Activated CD4-positive, alpha-beta memory T cell treated with anti-CD3 and anti-CD28 coated beads for 36 hours (primary cell): ENCODE data around the gene PPEF2. TPM values are rescaled to one million over a fixed set of nuclear protein-coding genes. Genes with fewer than 3 reads are reported as not detected.
"Not testable (repeated sequence)": the region's sequence is repeated elsewhere in the genome, so short reads cannot be mapped to it uniquely, and the experiment has no call there.

Experiments used
- CTCF ChIA-PET: fragments of 350-600 bp; sonication (Branson Sonifier 250); formaldehyde crosslinking; loops from one replicate; lab custom pipeline; 2021; ENCODE audit warnings: antibody characterized with exemption, inconsistent platforms; lab: Charles Lee
- POLR2A ChIA-PET: fragments of 350-600 bp; sonication (Branson Sonifier 250); formaldehyde crosslinking; loops from one replicate; lab custom pipeline; 2021; ENCODE audit warnings: antibody characterized with exemption; lab: Charles Lee
- DNase-seq: peaks from one replicate; pipeline ENCODE4 v3.0.0-alpha.2; 2020
- H3K27ac Mint-ChIP-seq: one replicate; pipeline ENCODE4 v1.8.0; 2021; ENCODE audit warnings: mixed read lengths
- H3K27me3 Mint-ChIP-seq: one replicate; pipeline ENCODE4 v1.8.0; 2021; ENCODE audit warnings: mixed read lengths
- H3K36me3 Mint-ChIP-seq: one replicate; pipeline ENCODE4 v1.8.0; 2021; ENCODE audit warnings: mixed read lengths
- H3K4me1 Mint-ChIP-seq: one replicate; pipeline ENCODE4 v1.8.0; 2021; ENCODE audit warnings: low read depth, mixed read lengths
- H3K4me3 Mint-ChIP-seq: one replicate; pipeline ENCODE4 v1.8.0; 2021; ENCODE audit warnings: mild to moderate bottlenecking, mixed read lengths
- H3K9me3 Mint-ChIP-seq: one replicate; pipeline ENCODE4 v1.8.0; 2021; ENCODE audit warnings: mixed read lengths
- intact Hi-C: fragments of 100-400 bp; cut with micrococcal nuclease; formaldehyde crosslinking; loops from one replicate; pipeline ENCODE4 v1.15.1; 2023
- total RNA-seq, 2 experiments: library from RNA; stranded (reverse); gene quantifications; one replicate each; pipeline ENCODE4 v1.2.3, GENCODE V29; 2021

Gene PPEF2
- total RNA-seq, 2 experiments from 2014 or later: 0.40 TPM; not detected in 1

DNA sequence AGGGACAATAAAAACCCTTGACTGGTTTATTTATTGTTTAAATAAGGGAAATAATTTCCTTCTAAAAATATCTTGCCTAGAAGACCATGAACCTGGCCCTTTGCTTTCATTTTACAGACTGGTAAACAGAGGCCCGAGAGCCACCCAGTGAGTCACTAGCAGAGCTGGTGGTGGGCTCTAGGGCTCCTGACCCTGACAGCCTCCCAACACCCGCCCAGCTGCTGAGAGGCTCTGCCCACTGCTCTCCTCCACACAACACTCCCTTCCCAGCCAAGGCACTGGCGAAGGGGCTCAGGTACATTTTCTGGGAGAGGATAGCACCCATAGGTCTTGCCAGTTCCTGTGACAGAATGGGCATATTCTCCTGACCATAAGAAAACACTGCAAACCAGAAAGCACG is 18.1 kb upstream of the PPEF2 start:
- peaks cover 42% of the 10 kb centered on the region for H3K36me3 Mint-ChIP-seq
- no peak for DNase-seq
- CTCF ChIA-PET: interaction anchor here (1.2 kb wide), 1 partner anchor 22 kb away, joined by 3 read pairs; no protein-coding TSS in a partner anchor
- intact Hi-C loops: no loop called here
- POLR2A ChIA-PET: interaction anchor here (0.8 kb wide), 1 partner anchor 20 kb away, joined by 3 read pairs; no protein-coding TSS in a partner anchor
- no peaks in the 10 kb centered on the region for H3K27me3 Mint-ChIP-seq
- H3K9me3 Mint-ChIP-seq: no peaks in the 10 kb centered on the region
- H3K4me1 Mint-ChIP-seq: peaks cover 7% of the 10 kb centered on the region
- no peak overlapping the region for H3K4me3 Mint-ChIP-seq
- H3K27ac Mint-ChIP-seq: no peak overlapping the region

DNA sequence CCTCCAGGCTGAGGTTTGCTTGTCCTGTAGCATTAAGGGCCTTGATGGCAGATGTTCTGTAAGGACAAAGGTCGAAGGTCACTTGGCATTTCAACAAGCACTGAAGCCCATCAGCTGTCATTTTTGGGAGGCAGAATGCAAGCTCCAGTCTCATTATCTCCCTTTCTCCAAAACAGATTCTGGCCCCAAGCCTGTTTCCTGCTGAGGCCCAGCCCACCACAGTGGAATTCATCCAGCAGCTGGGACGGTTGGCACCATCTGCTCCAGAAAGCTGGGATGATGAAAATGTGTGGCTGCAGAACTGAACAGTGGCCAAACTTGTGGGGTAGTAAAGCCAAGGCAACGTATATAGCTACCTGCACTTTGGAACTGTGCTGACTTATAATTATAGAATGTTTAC is 17.7 kb upstream of the PPEF2 start:
- ChIA-PET POLR2A (no interaction called here), CTCF (interaction anchor here (1.2 kb wide), 1 partner anchor 21 kb away, joined by 3 read pairs; no protein-coding TSS in a partner anchor)
- Mint-ChIP-seq H3K27me3 (no peaks in the 10 kb centered on the region), H3K27ac (no peak overlapping the region), H3K36me3 (peaks cover 42% of the 10 kb centered on the region), H3K4me1 (peaks cover 6% of the 10 kb centered on the region), H3K4me3 (no peak overlapping the region), H3K9me3 (no peaks in the 10 kb centered on the region)
- intact Hi-C loops: no loop called here
- DNase-seq: no peak

DNA sequence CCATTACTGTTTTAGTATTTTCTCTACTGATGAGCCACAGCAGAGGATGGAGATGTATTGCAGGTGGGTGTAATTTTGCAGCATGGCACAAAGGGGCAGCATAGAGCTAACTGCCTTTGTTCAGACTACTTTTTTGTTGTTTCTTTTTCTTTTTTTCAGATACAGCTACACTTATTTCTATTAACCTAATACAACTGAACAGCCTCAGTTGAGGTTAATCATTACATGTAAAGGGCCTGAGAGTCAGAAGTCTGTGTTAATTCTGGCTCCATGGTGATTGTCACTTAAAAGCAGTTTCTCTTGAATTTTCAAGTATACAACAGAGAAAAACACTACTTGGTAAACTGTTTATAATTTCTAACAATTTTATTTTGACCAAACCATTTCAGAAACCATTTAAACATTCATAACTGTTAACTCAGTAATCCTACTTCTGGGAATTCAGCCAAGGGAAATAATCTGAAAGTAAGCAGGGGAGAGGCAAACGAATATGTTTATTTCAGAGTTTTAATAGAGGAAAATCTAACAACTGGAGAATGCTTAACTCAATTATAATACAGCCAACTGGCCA is 13.9 kb upstream of the PPEF2 start:
- ChIA-PET CTCF (interaction anchor here (0.6 to 4.5 kb wide), 10 partner anchors 9 to 299 kb away, joined by 3 to 33 read pairs (median 4); partner anchors contain the start of gene NAAA), POLR2A (interaction anchor here (1.2 kb wide), 1 partner anchor 24 kb away, joined by 4 read pairs; no protein-coding TSS in a partner anchor)
- intact Hi-C loops: loop anchor here (1.0 kb wide), 2 partner anchors 24 to 151 kb away; no protein-coding TSS in a partner anchor
- no peak overlapping the region for H3K27ac Mint-ChIP-seq
- H3K4me1 Mint-ChIP-seq: no peaks in the 10 kb centered on the region
- peaks cover 44% of the 10 kb centered on the region for H3K36me3 Mint-ChIP-seq
- H3K27me3 Mint-ChIP-seq: no peaks in the 10 kb centered on the region
- H3K4me3 Mint-ChIP-seq: no peak overlapping the region
- peak; percentile 37 for DNase-seq
- H3K9me3 Mint-ChIP-seq: peaks cover under 1% of the 10 kb centered on the region

DNA sequence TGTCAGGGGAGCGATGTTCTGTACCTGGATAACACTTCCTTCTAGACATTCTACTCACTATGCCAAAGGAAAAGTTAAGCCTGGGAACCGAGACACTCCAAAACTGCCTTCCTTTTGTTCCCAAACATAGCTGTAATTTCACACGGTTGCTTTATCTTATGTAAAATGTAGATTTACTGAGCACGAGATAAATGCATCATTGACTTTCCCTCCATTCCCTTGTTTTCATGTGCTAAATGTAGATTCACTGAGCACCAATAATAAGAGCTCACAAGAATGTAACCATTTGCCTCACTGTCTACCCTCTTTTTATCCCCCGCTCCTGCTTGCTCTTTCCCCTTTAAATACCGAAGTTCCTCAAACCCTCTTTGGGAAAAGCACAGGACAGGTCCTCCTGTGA is 10.7 kb upstream of the PPEF2 start:
- Mint-ChIP-seq H3K27me3 (no peaks in the 10 kb centered on the region), H3K9me3 (peaks cover 7% of the 10 kb centered on the region), H3K27ac (no peak overlapping the region), H3K4me3 (no peak overlapping the region), H3K4me1 (no peaks in the 10 kb centered on the region), H3K36me3 (peaks cover 43% of the 10 kb centered on the region)
- DNase-seq: no peak
- CTCF ChIA-PET: interaction anchor here (3.8 kb wide), 1 partner anchor 16 kb away, joined by 33 read pairs; no protein-coding TSS in a partner anchor
- intact Hi-C loops: no loop called here
- POLR2A ChIA-PET: interaction anchor here (0.6 kb wide), 1 partner anchor 338 kb away, joined by 4 read pairs; no protein-coding TSS in a partner anchor

DNA sequence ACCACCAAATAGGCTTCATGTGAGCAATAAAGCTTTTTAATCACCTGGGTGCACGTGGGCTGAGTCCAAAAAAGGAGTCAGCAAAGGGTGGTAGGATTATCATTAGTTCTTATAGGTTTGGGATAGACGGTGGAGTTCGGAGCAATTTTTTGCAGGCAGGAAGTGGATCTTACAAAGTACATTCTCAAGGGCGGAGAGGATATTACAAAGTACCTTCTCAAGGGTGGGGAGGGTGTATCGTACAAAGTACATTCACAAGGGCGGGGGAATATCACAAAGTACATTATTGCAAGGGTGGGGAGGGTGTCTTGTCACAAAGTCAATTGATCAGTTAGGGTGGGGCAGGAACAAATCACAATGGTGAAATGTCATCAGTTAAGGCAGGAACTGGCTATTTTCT is 8.6 kb upstream of the PPEF2 start:
- H3K4me1 Mint-ChIP-seq, H3K27me3 Mint-ChIP-seq, H3K9me3 Mint-ChIP-seq, intact Hi-C loops, DNase-seq, H3K4me3 Mint-ChIP-seq, POLR2A ChIA-PET, H3K27ac Mint-ChIP-seq: not testable (repeated sequence)
- H3K36me3 Mint-ChIP-seq: peaks cover 37% of the 10 kb centered on the region
- CTCF ChIA-PET: interaction anchor here (2.0 to 5.3 kb wide), 2 partner anchors 14 to 18 kb away, joined by 5 to 22 read pairs; no protein-coding TSS in a partner anchor

DNA sequence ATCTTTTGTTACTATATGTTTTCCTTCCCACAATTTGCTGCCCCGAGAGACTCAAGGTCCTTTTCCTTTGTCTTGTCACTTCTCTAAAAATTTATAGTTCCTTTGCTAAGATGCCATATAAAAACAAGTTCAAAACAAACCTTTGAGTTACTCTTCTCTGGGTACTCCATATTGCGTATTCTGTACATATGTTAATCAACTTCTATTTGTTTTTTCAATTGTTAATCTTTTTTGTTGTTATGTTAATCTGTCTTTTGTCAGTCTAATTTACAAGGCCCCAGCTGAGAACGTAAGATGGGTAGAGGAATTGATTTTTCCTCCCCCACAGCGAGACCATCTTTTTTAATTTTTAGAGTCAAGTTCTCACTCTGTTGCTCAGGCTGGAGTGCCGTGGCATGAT is 7.2 kb upstream of the PPEF2 start:
- no peak overlapping the region for H3K4me3 Mint-ChIP-seq
- H3K27me3 Mint-ChIP-seq: no peaks in the 10 kb centered on the region
- H3K4me1 Mint-ChIP-seq: no peaks in the 10 kb centered on the region
- intact Hi-C loops: no loop called here
- CTCF ChIA-PET: interaction anchor here (2.0 to 5.3 kb wide), 2 partner anchors 13 to 16 kb away, joined by 5 to 22 read pairs; no protein-coding TSS in a partner anchor
- DNase-seq: no peak
- H3K27ac Mint-ChIP-seq: no peak overlapping the region
- POLR2A ChIA-PET: interaction anchor here (0.6 to 0.7 kb wide), 2 partner anchors 23 to 191 kb away, joined by 3 read pairs; no protein-coding TSS in a partner anchor
- peaks cover 7% of the 10 kb centered on the region for H3K9me3 Mint-ChIP-seq
- peaks cover 30% of the 10 kb centered on the region for H3K36me3 Mint-ChIP-seq

DNA sequence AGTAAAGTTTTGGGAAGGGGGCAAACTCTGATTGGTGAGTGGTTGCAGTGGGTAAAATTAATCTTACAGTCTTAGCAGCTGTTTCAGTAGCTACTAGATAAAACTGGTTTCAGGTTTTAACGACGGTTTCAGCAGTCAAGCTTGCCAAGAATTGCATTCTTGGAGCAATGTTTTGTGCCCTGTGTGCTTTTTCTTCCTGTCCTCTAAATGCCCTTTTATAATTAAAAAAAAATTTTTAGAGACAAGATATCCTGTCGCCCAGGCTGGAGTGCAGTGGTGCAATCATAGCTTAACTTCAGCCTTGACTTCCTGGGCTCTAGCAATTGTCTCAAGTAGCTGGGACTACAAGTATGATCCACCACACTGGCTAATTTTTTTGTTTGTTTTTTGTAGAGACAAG is 6.3 kb upstream of the PPEF2 start:
- H3K36me3 Mint-ChIP-seq: peaks cover 25% of the 10 kb centered on the region
- no peak overlapping the region for H3K27ac Mint-ChIP-seq
- intact Hi-C loops: no loop called here
- H3K4me3 Mint-ChIP-seq: no peak overlapping the region
- DNase-seq: no peak
- POLR2A ChIA-PET: no interaction called here
- H3K9me3 Mint-ChIP-seq: peaks cover 7% of the 10 kb centered on the region
- H3K27me3 Mint-ChIP-seq: no peaks in the 10 kb centered on the region
- CTCF ChIA-PET: interaction anchor here (5.3 kb wide), 1 partner anchor 12 kb away, joined by 22 read pairs; no protein-coding TSS in a partner anchor
- no peaks in the 10 kb centered on the region for H3K4me1 Mint-ChIP-seq

DNA sequence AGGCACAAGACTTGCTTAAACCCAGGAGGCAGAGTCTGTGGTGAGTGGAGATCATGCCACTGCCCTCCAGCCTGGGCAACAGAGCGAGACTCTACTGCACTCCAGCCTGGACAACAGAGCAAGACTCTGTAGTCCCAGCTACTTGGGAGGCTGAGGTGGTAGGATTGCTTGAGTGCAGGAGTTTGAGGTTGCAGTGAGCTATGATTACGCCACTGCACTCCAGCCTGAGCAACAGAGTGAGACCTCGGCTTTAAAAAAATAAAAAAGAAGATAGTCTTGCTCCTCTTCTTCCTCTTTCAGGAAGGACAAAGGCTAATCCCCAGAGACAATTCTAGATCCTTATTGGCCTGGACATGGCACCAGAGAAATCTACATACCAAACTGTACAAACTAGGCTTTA is 5.7 kb upstream of the PPEF2 start:
- no peak for DNase-seq
- intact Hi-C loops: no loop called here
- Mint-ChIP-seq H3K9me3 (peaks cover 7% of the 10 kb centered on the region), H3K27ac (no peak overlapping the region), H3K27me3 (no peaks in the 10 kb centered on the region), H3K4me3 (no peak overlapping the region), H3K4me1 (no peaks in the 10 kb centered on the region), H3K36me3 (peaks cover 21% of the 10 kb centered on the region)
- ChIA-PET CTCF (interaction anchor here (5.3 kb wide), 1 partner anchor 11 kb away, joined by 22 read pairs; no protein-coding TSS in a partner anchor), POLR2A (no interaction called here)

DNA sequence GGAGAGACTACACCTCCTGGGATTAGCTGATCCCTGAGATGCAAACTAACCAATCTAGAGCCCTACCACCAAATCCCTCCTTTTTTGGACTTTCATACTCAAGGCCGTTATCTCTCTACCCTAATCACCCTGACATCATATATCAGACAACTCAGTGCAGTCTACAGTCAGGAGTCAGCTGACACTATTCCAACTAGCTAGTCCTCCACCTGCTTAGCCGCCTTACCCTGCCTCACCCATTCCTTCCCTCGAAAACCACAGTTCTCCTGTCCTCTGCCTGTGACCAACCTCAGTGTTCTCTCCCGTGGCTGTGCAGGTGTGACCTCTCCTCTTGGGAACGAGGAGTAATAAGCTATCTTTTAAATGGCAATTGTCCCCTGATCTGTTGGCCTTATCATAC is 1.8 kb upstream of the PPEF2 start:
- H3K27me3 Mint-ChIP-seq: no peaks in the 10 kb centered on the region
- H3K36me3 Mint-ChIP-seq: no peaks in the 10 kb centered on the region
- CTCF ChIA-PET: interaction anchor here (2.0 to 2.8 kb wide), 2 partner anchors 9 to 12 kb away, joined by 8 to 13 read pairs; no protein-coding TSS in a partner anchor
- no peak overlapping the region for H3K27ac Mint-ChIP-seq
- POLR2A ChIA-PET: no interaction called here
- no peak for DNase-seq
- no peaks in the 10 kb centered on the region for H3K9me3 Mint-ChIP-seq
- intact Hi-C loops: no loop called here
- no peaks in the 10 kb centered on the region for H3K4me1 Mint-ChIP-seq
- no peak overlapping the region for H3K4me3 Mint-ChIP-seq

DNA sequence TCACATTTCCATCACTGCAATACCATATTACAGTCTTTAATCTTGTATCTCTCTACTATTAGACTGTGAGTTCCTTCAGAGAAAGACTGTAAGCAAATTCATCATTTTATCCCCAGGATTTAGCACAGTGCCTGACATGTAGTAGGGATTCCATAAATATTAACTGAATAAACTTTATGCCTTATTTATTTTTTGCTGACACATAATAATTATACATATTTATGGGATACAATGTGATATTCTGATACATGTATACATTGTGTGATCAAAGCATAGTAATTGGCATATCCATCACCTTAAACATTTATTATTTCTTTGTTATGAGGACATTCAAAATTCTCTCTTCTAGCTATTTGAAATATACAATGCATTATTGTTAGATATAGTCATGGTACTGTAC is 3.7 kb downstream of the PPEF2 start:
- no peak overlapping the region for H3K27ac Mint-ChIP-seq
- H3K27me3 Mint-ChIP-seq: no peaks in the 10 kb centered on the region
- CTCF ChIA-PET: interaction anchor here (0.8 to 4.1 kb wide), 3 partner anchors 16 to 51 kb away, joined by 3 to 33 read pairs (median 3); no protein-coding TSS in a partner anchor
- intact Hi-C loops: loop anchor here (5.0 kb wide), 1 partner anchor 189 kb away; no protein-coding TSS in a partner anchor
- no peak for DNase-seq
- H3K9me3 Mint-ChIP-seq: no peaks in the 10 kb centered on the region
- H3K4me1 Mint-ChIP-seq: no peaks in the 10 kb centered on the region
- POLR2A ChIA-PET: no interaction called here
- no peak overlapping the region for H3K4me3 Mint-ChIP-seq
- H3K36me3 Mint-ChIP-seq: no peaks in the 10 kb centered on the region

DNA sequence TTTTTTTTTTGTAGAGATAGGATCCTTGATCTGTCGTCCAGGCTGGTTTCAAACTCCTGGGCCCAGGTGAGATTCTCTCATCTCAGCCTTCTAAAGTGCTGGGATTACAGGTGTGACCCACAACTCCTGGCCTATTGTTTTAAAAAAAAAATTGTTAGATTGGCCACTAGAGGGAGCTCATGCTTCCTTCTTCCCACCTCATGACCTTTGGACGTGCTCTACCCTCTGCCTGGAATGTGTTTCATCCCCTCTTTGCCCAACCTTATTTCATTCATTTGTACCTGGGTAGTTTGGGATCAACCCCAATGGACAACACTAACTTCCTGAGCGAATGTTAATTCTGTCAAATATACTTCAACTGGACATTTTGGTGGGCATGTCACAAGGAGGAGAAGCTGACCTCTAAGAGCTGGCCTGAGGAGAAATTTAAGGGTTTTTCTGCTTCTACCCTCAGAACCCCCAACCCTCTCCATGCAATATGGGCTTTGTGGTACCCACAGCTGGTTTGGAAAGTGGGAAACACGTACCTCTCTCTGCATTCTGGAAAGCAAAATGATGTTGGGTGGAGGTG is 6.4 kb downstream of the PPEF2 start:
- POLR2A ChIA-PET: interaction anchor here (0.7 to 1.2 kb wide), 4 partner anchors 33 to 218 kb away, joined by 3 read pairs; partner anchors contain the start of gene NAAA
- no peaks in the 10 kb centered on the region for H3K36me3 Mint-ChIP-seq
- H3K9me3 Mint-ChIP-seq: no peaks in the 10 kb centered on the region
- no peaks in the 10 kb centered on the region for H3K4me1 Mint-ChIP-seq
- peak; percentile 14 for DNase-seq
- H3K27ac Mint-ChIP-seq: no peak overlapping the region
- intact Hi-C loops: loop anchor here (1.0 to 5.0 kb wide), 2 partner anchors 171 to 191 kb away; no protein-coding TSS in a partner anchor
- H3K4me3 Mint-ChIP-seq: no peak overlapping the region
- CTCF ChIA-PET: interaction anchor here (0.6 to 4.1 kb wide), 31 partner anchors 9 to 425 kb away, joined by 3 to 33 read pairs (median 5); partner anchors contain the start of gene NAAA
- H3K27me3 Mint-ChIP-seq: no peaks in the 10 kb centered on the region

DNA sequence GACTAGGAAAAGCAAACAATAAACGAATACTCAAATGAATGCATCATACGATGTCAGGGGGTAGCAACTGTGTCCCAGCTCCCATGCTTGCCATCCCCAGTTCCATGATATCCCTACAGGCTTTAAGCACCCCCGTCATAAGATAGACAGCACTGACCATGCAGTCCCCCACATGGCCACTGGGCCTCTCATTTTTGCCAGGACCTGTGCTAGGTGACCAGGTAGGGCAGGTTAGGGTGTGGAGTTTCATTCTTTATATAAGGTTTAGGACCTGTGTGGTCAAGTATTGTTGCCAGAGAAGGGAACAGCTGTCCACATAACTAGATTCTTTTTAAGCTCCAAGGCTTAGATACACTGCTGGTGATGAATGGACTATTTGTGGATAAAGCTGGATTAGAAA is 9.7 kb downstream of the PPEF2 start:
- no peaks in the 10 kb centered on the region for H3K4me1 Mint-ChIP-seq

More for the DNA sequence above, 9.7 kb downstream of the PPEF2 start:
- no peak for DNase-seq
- ChIA-PET CTCF (interaction anchor here (1.1 to 1.4 kb wide), 3 partner anchors 17 to 195 kb away, joined by 3 to 5 read pairs (median 3); no protein-coding TSS in a partner anchor), POLR2A (no interaction called here)
- Mint-ChIP-seq H3K27me3 (no peaks in the 10 kb centered on the region), H3K36me3 (no peaks in the 10 kb centered on the region), H3K9me3 (no peaks in the 10 kb centered on the region), H3K4me3 (no peak overlapping the region), H3K27ac (no peak overlapping the region)
- intact Hi-C loops: no loop called here
